Measurements from ENCODE around the gene MBLAC1.
"Not testable (repeated sequence)": the region's sequence is repeated elsewhere in the genome, so short reads cannot be mapped to it uniquely, and the experiment has no call there.

Gene MBLAC1

GRCh38 chr7:100142461-100142860 is 15.7 kb downstream of the MBLAC1 start:
- WGBS (ENCODE audit: extremely low coverage, insufficient coverage, insufficient read length), result no CpG with 5 or more reads among the region's 3 CpGs
- H4K8ac ChIP-seq (ENCODE audit: low read depth, low read length), result no peak overlapping the region
- H4K91ac ChIP-seq (ENCODE audit: low read depth, low read length), result no peak overlapping the region
- no peak overlapping the region for H3K4me2 ChIP-seq (ENCODE audit: low read length)
- no peaks in the 10 kb centered on the region for H3K9me3 ChIP-seq (ENCODE audit: insufficient read depth, low read depth, low read length)
- H3K79me2 ChIP-seq (ENCODE audit: control insufficient read depth, insufficient read depth, low read length, poor library complexity), result no peaks in the 10 kb centered on the region
- no peak overlapping the region for H3K4me3 ChIP-seq (ENCODE audit: low read depth, low read length)
- no peak overlapping the region for H3K27ac ChIP-seq (ENCODE audit: low read depth, low read length)
- H2BK5ac ChIP-seq (ENCODE audit: low read depth, low read length, poor library complexity), result no peak overlapping the region
- no peaks in the 10 kb centered on the region for H3K79me1 ChIP-seq (ENCODE audit: low read length)
- no peak overlapping the region for H3K9ac ChIP-seq (ENCODE audit: low read length)
- no peak overlapping the region for H4K12ac ChIP-seq (ENCODE audit: low read depth, low read length)
- no peaks in the 10 kb centered on the region for H3K4me1 ChIP-seq (ENCODE audit: control insufficient read depth in 1 of 2, insufficient read depth in 2 of 2, low read length in 2 of 2)
- H2AK5ac ChIP-seq (ENCODE audit: low read length), result no peak overlapping the region
- no peak overlapping the region for H2BK12ac ChIP-seq (ENCODE audit: low read length)
- no peaks in the 10 kb centered on the region for H3K27me3 ChIP-seq (ENCODE audit: insufficient read depth, low read length)
- H3K23ac ChIP-seq (ENCODE audit: low read length), result no peak overlapping the region
- H3K4ac ChIP-seq (ENCODE audit: low read depth, low read length), result no peak overlapping the region
- H2BK120ac ChIP-seq (ENCODE audit: insufficient read depth, low read length, poor library complexity), result no peak overlapping the region
- no peak overlapping the region for H2AFZ ChIP-seq (ENCODE audit: insufficient read depth, low read length, poor library complexity)
- H3K36me3 ChIP-seq (ENCODE audit: control insufficient read depth in 1 of 2, insufficient read depth in 2 of 2, low read length in 2 of 2), result no peaks in the 10 kb centered on the region
- no peak for DNase-seq
- no peak overlapping the region for H3K18ac ChIP-seq (ENCODE audit: low read length)
- no peak overlapping the region for H3K14ac ChIP-seq (ENCODE audit: low read length)

GRCh38 chr7:100146350-100146749 is 19.6 kb downstream of the MBLAC1 start:
- not testable (repeated sequence) for H4K12ac ChIP-seq (ENCODE audit: low read depth, low read length); H3K79me2 ChIP-seq (ENCODE audit: control insufficient read depth, insufficient read depth, low read length, poor library complexity); H3K14ac ChIP-seq (ENCODE audit: low read length); H2BK120ac ChIP-seq (ENCODE audit: insufficient read depth, low read length, poor library complexity); H3K9me3 ChIP-seq (ENCODE audit: insufficient read depth, low read depth, low read length); H3K23ac ChIP-seq (ENCODE audit: low read length); H3K27ac ChIP-seq (ENCODE audit: low read depth, low read length); H3K4me3 ChIP-seq (ENCODE audit: low read depth, low read length); H3K79me1 ChIP-seq (ENCODE audit: low read length); H3K4ac ChIP-seq (ENCODE audit: low read depth, low read length); H3K18ac ChIP-seq (ENCODE audit: low read length); H2BK12ac ChIP-seq (ENCODE audit: low read length); H2BK5ac ChIP-seq (ENCODE audit: low read depth, low read length, poor library complexity); H3K9ac ChIP-seq (ENCODE audit: low read length); H3K27me3 ChIP-seq (ENCODE audit: insufficient read depth, low read length); H3K4me1 ChIP-seq (ENCODE audit: control insufficient read depth in 1 of 2, insufficient read depth in 2 of 2, low read length in 2 of 2); H4K91ac ChIP-seq (ENCODE audit: low read depth, low read length); H2AK5ac ChIP-seq (ENCODE audit: low read length); H2AFZ ChIP-seq (ENCODE audit: insufficient read depth, low read length, poor library complexity); H3K4me2 ChIP-seq (ENCODE audit: low read length); H4K8ac ChIP-seq (ENCODE audit: low read depth, low read length); H3K36me3 ChIP-seq (ENCODE audit: control insufficient read depth in 1 of 2, insufficient read depth in 2 of 2, low read length in 2 of 2)
- WGBS (ENCODE audit: extremely low coverage, insufficient coverage, insufficient read length), result no CpG with 5 or more reads among the region's 4 CpGs
- DNase-seq, result peak; percentile 67 to 89

- Histone ChIP-seq H3K27ac (ENCODE audit: low read depth, low read length) (no peak overlapping the region), H3K27me3 (ENCODE audit: insufficient read depth, low read length) (no peaks in the 10 kb centered on the region), H3K18ac (ENCODE audit: low read length) (no peak overlapping the region), H2BK12ac (ENCODE audit: low read length) (no peak overlapping the region), H4K8ac (ENCODE audit: low read depth, low read length) (no peak overlapping the region), H3K4me1 (ENCODE audit: control insufficient read depth in 1 of 2, insufficient read depth in 2 of 2, low read length in 2 of 2) (peaks cover 5% of the 10 kb centered on the region in 2 experiments), H3K14ac (ENCODE audit: low read length) (no peak overlapping the region), H3K79me2 (ENCODE audit: control insufficient read depth, insufficient read depth, low read length, poor library complexity) (peaks cover 6% of the 10 kb centered on the region), H3K4ac (ENCODE audit: low read depth, low read length) (no peak overlapping the region), H3K36me3 (ENCODE audit: control insufficient read depth in 1 of 2, insufficient read depth in 2 of 2, low read length in 2 of 2) (peaks cover 0 to 2% of the 10 kb centered on the region in 2 experiments), H3K79me1 (ENCODE audit: low read length) (peaks cover 6% of the 10 kb centered on the region), H3K9ac (ENCODE audit: low read length) (no peak overlapping the region), H2BK120ac (ENCODE audit: insufficient read depth, low read length, poor library complexity) (no peak overlapping the region), H2BK5ac (ENCODE audit: low read depth, low read length, poor library complexity) (no peak overlapping the region), H2AFZ (ENCODE audit: insufficient read depth, low read length, poor library complexity) (no peak overlapping the region), H3K9me3 (ENCODE audit: insufficient read depth, low read depth, low read length) (no peaks in the 10 kb centered on the region), H2AK5ac (ENCODE audit: low read length) (no peak overlapping the region), H3K4me3 (ENCODE audit: low read depth, low read length) (no peak overlapping the region), H4K12ac (ENCODE audit: low read depth, low read length) (no peak overlapping the region), H3K4me2 (ENCODE audit: low read length) (no peak overlapping the region), H4K91ac (ENCODE audit: low read depth, low read length) (no peak overlapping the region), H3K23ac (ENCODE audit: low read length) (no peak overlapping the region)
- no peak for DNase-seq
- no CpG with 5 or more reads among the region's 2 CpGs for WGBS (ENCODE audit: extremely low coverage, insufficient coverage, insufficient read length)
Measured at GRCh38 chr7:100147278-100147677, 20.5 kb downstream of the MBLAC1 start.

DNA sequence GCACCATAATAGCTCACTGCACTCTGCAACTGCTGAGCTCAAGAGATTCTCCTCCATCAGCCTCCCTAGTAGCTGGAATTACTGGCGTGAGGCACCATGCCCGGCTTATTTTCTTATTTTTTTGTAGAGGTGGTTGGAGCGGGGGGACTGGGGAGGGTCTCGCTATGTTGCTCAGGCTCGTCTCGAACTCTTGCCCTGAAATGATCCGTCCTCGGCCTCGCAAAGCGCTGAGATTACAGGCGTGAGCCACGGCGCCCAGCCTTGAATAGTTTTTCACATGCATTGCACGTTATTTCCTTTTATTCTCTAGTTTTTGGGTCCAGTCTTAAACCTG is 21.4 kb downstream of the MBLAC1 start:
- Histone ChIP-seq H3K79me2 (ENCODE audit: control insufficient read depth, insufficient read depth, low read length, poor library complexity) (peaks cover 6% of the 10 kb centered on the region), H3K27me3 (ENCODE audit: insufficient read depth, low read length) (no peaks in the 10 kb centered on the region), H3K14ac (ENCODE audit: low read length) (peak overlapping the region; percentile 42), H3K9me3 (ENCODE audit: insufficient read depth, low read depth, low read length) (no peaks in the 10 kb centered on the region), H2BK120ac (ENCODE audit: insufficient read depth, low read length, poor library complexity) (no peak overlapping the region), H3K4ac (ENCODE audit: low read depth, low read length) (peak overlapping the region; percentile 27), H3K4me1 (ENCODE audit: control insufficient read depth in 1 of 2, insufficient read depth in 2 of 2, low read length in 2 of 2) (peaks cover 5% of the 10 kb centered on the region in 2 experiments), H4K8ac (ENCODE audit: low read depth, low read length) (peak overlapping the region; percentile 97), H3K23ac (ENCODE audit: low read length) (no peak overlapping the region), H3K4me3 (ENCODE audit: low read depth, low read length) (no peak overlapping the region), H3K36me3 (ENCODE audit: control insufficient read depth in 1 of 2, insufficient read depth in 2 of 2, low read length in 2 of 2) (peaks cover 1 to 3% of the 10 kb centered on the region in 2 experiments), H2BK12ac (ENCODE audit: low read length) (no peak overlapping the region), H2BK5ac (ENCODE audit: low read depth, low read length, poor library complexity) (no peak overlapping the region), H3K9ac (ENCODE audit: low read length) (no peak overlapping the region), H3K18ac (ENCODE audit: low read length) (no peak overlapping the region), H3K4me2 (ENCODE audit: low read length) (peak overlapping the region; percentile 57), H4K91ac (ENCODE audit: low read depth, low read length) (no peak overlapping the region), H3K27ac (ENCODE audit: low read depth, low read length) (peak overlapping the region; percentile 14), H2AFZ (ENCODE audit: insufficient read depth, low read length, poor library complexity) (peak overlapping the region; percentile 86), H2AK5ac (ENCODE audit: low read length) (no peak overlapping the region), H4K12ac (ENCODE audit: low read depth, low read length) (peak overlapping the region; percentile 78), H3K79me1 (ENCODE audit: low read length) (peaks cover 6% of the 10 kb centered on the region)
- whole genome bisulfite sequencing (ENCODE audit: extremely low coverage, insufficient coverage, insufficient read length), result no CpG with 5 or more reads among the region's 14 CpGs
- DNase-seq, result no peak
